Measurements from ENCODE around the gene WDR45. TPM values are rescaled to one million over a fixed set of nuclear protein-coding genes. Genes with fewer than 3 reads are reported as not detected.
"Not testable (repeated sequence)": the region's sequence is repeated elsewhere in the genome, so short reads cannot be mapped to it uniquely, and the experiment has no call there.

Gene WDR45
- total and polyA plus RNA-seq, 2 of the 13 experiments (the other 11 are each of a cell fraction or from before 2014, with no cell fraction given) = 16.4 to 65.5 TPM

DNA sequence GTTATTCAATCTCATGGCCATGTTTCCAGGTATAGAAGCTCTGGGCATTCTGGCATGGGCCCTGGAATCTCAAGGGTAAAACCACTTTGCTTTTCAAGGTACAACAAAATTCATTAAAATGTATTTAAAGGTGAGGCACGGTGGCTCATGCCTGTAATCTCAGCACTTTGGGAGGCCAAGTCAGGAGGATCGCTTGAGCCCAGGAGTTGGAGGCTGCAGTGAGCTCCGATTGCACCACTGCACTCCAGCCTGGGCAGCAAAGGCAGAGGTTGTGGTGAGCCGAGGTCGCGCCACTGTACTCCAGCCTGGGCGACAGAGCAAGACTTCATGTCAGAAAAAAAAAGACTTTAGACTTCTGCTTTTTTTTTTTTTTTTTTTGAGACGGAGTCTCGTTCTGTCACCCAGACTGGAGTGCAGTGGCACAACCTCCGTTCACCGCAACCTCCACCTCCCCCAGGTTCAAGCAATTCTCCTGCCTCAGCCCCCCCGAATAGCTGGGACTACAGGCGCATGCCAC lies 48.1 kb upstream of the WDR45 start:
- H3K9ac ChIP-seq (ENCODE audit: insufficient read depth, low read depth, low read length); H3K79me2 ChIP-seq (ENCODE audit: insufficient read depth, low read length); H3K9me3 ChIP-seq (ENCODE audit: low read length); H4K20me1 ChIP-seq (ENCODE audit: insufficient read depth, low read length); H3K4me2 ChIP-seq (ENCODE audit: low read depth, low read length); CTCF ChIA-PET (ENCODE audit: low intra/inter-chr PET ratio, low total read pairs); DNase-seq (ENCODE audit: low spot score); BruUV-seq (replicated peaks); POLR2A ChIA-PET; H2AFZ ChIP-seq (ENCODE audit: low read length); H3K27me3 ChIP-seq (ENCODE audit: control insufficient read depth in 1 of 2, insufficient read depth in 2 of 2, low read length in 2 of 2); H3K4me1 ChIP-seq (ENCODE audit: insufficient read depth, low read length); intact Hi-C loops (cut with micrococcal nuclease; ENCODE audit: unreplicated experiment); ATAC-seq; in situ Hi-C loops (cut with HindIII; ENCODE audit: extremely low pct_ligation_motif_present, low pct_unique_long_range_greater_than_20kb); H3K4me3 ChIP-seq (replicated peaks in 1 of 3; ENCODE audit: insufficient read depth in 1 of 3, low read depth in 2 of 3, low read length in 3 of 3); H3K27ac ChIP-seq (ENCODE audit: extremely low read length, insufficient read depth, low read length); H3K36me3 ChIP-seq (replicated peaks in 1 of 2; ENCODE audit: control insufficient read depth in 1 of 2, insufficient read depth in 2 of 2, low read length in 2 of 2); FAIRE-seq: not testable (repeated sequence)
- whole genome bisulfite sequencing (ENCODE audit: low lambda C conversion rate) = 3% methylated on average over 4 of the region's 13 CpGs
- TF ChIP-seq, protein P1, sequence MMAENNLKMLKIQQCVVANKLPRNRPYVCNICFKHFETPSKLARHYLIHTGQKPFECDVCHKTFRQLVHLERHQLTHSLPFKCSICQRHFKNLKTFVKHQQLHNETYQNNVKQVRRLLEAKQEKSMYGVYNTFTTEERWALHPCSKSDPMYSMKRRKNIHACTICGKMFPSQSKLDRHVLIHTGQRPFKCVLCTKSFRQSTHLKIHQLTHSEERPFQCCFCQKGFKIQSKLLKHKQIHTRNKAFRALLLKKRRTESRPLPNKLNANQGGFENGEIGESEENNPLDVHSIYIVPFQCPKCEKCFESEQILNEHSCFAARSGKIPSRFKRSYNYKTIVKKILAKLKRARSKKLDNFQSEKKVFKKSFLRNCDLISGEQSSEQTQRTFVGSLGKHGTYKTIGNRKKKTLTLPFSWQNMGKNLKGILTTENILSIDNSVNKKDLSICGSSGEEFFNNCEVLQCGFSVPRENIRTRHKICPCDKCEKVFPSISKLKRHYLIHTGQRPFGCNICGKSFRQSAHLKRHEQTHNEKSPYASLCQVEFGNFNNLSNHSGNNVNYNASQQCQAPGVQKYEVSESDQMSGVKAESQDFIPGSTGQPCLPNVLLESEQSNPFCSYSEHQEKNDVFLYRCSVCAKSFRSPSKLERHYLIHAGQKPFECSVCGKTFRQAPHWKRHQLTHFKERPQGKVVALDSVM (CRISPR knock-in tag; IDR thresholded peaks at IDR 0.05) = peak; percentile 95
- TF ChIP-seq ZMYM3 (CRISPR knock-in tag; IDR thresholded peaks at IDR 0.05) = peak; percentile 30; the same call in 1 of the 2 replicates

DNA sequence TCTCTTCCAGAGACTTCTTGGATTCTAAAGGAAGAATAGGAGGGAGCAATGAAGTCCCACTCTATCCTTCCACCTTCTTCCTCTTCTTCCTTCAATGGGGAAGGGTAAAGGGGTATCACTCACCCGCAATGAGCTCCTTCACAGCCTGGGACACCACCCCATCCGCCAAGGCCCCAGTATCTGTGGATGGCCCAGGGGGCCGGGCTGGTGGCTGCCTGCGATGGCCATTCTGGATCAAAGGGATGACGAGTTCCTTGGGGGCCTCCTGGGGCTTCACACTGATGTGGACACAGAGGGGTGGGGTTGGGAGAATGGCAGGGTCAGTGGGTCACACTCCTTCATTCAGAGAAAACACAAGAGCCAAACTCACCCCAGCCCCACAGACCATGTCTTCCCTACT lies 42.8 kb upstream of the WDR45 start:
- intact Hi-C loops (cut with micrococcal nuclease; ENCODE audit: unreplicated experiment) = loop anchor here (5.0 kb wide), 1 partner anchor 40 kb away; the partner anchor contains the start of gene MAGIX

More for the DNA sequence above, 42.8 kb upstream of the WDR45 start:
- Histone ChIP-seq H3K79me2 (ENCODE audit: insufficient read depth, low read length) (peaks cover 16% of the 10 kb centered on the region), H2AFZ (ENCODE audit: low read length) (no peak overlapping the region), H3K27ac (ENCODE audit: extremely low read length, insufficient read depth, low read length) (no peak overlapping the region), H4K20me1 (ENCODE audit: insufficient read depth, low read length) (no peaks in the 10 kb centered on the region), H3K4me2 (ENCODE audit: low read depth, low read length) (peak overlapping the region; percentile 76), H3K36me3 (replicated peaks in 1 of 2; ENCODE audit: control insufficient read depth in 1 of 2, insufficient read depth in 2 of 2, low read length in 2 of 2) (peaks cover 0 to 10% of the 10 kb centered on the region in 2 experiments; a peak in 3 of 5 replicates), H3K9ac (ENCODE audit: insufficient read depth, low read depth, low read length) (peak overlapping the region; percentile 93), H3K27me3 (ENCODE audit: control insufficient read depth in 1 of 2, insufficient read depth in 2 of 2, low read length in 2 of 2) (no peaks in the 10 kb centered on the region), H3K9me3 (ENCODE audit: low read length) (no peaks in the 10 kb centered on the region), H3K4me3 (replicated peaks in 1 of 3; ENCODE audit: insufficient read depth in 1 of 3, low read depth in 2 of 3, low read length in 3 of 3) (peak overlapping the region; percentile 73 to 79 (median 75)), H3K4me1 (ENCODE audit: insufficient read depth, low read length) (peaks cover 17% of the 10 kb centered on the region)
- in situ Hi-C loops (cut with HindIII; ENCODE audit: extremely low pct_ligation_motif_present, low pct_unique_long_range_greater_than_20kb) = loop anchor here (5.0 kb wide), 2 partner anchors 40 to 65 kb away; partner anchors contain the start of genes MAGIX and PRICKLE3
- ChIA-PET POLR2A (interaction anchor here (1.0 kb wide), 1 partner anchor 164 kb away, joined by 3 read pairs; no protein-coding TSS in a partner anchor), CTCF (ENCODE audit: low intra/inter-chr PET ratio, low total read pairs) (no interaction called here)
- no TSS peak for BruUV-seq (replicated peaks)
- 62% methylated on average over 4 of the region's 5 CpGs for WGBS (ENCODE audit: low lambda C conversion rate)
- FAIRE-seq = no peak
- TF ChIP-seq SCMH1 (CRISPR knock-in tag; IDR thresholded peaks at IDR 0.05; ENCODE audit: borderline replicate concordance) (no peak), MTF1 (CRISPR knock-in tag; IDR thresholded peaks at IDR 0.05) (no peak)
- no peak for DNase-seq (ENCODE audit: low spot score)
- no peak for ATAC-seq
